HG03520 (cell line): Measurements from ENCODE around the gene ZNF423.

Experiments used
- ATAC-seq: cut with Tn5 transposase; IDR thresholded peaks from one replicate; pipeline ENCODE4 v1.9.1; 2021; ENCODE audit warnings: mild to moderate bottlenecking, moderate library complexity; ENCODE audit not compliant: unreplicated experiment

Gene ZNF423

GRCh38 chr16:49756775-49757558, 98.9 kb downstream of the ZNF423 start:
- no peak for ATAC-seq

GRCh38 chr16:49755716-49756505, 100.0 kb downstream of the ZNF423 start:
- no peak for ATAC-seq

GRCh38 chr16:49755313-49755620, 100.6 kb downstream of the ZNF423 start:
- ATAC-seq = no peak

GRCh38 chr16:49754495-49755312, 101.2 kb downstream of the ZNF423 start:
- ATAC-seq = no peak

GRCh38 chr16:49750341-49751000, 105.4 kb downstream of the ZNF423 start:
- no peak for ATAC-seq

- no peak for ATAC-seq
These were observed 106.1 kb downstream of the ZNF423 start for GRCh38 chr16:49749816-49750215.

GRCh38 chr16:49748322-49748721, 107.6 kb downstream of the ZNF423 start:
- no peak for ATAC-seq

- no peak for ATAC-seq
These were observed 108.3 kb downstream of the ZNF423 start for GRCh38 chr16:49747654-49748053.

GRCh38 chr16:49746545-49746944, 109.4 kb downstream of the ZNF423 start:
- ATAC-seq = no peak

GRCh38 chr16:49745311-49745747, 110.6 kb downstream of the ZNF423 start:
- ATAC-seq = no peak

GRCh38 chr16:49744244-49745220, 111.4 kb downstream of the ZNF423 start:
- ATAC-seq = no peak

GRCh38 chr16:49743658-49744057, 112.3 kb downstream of the ZNF423 start:
- ATAC-seq = no peak

- ATAC-seq = no peak
These were observed 112.8 kb downstream of the ZNF423 start for GRCh38 chr16:49743203-49743464.

GRCh38 chr16:49742428-49743202, 113.3 kb downstream of the ZNF423 start:
- ATAC-seq = no peak

- no peak for ATAC-seq
These were observed 115.7 kb downstream of the ZNF423 start for GRCh38 chr16:49740256-49740655.

GRCh38 chr16:49739381-49739780, 116.5 kb downstream of the ZNF423 start:
- ATAC-seq = no peak

GRCh38 chr16:49738832-49739231, 117.1 kb downstream of the ZNF423 start:
- ATAC-seq = no peak

- ATAC-seq = no peak
These were observed 117.9 kb downstream of the ZNF423 start for GRCh38 chr16:49738001-49738400.

GRCh38 chr16:49737541-49737940, 118.4 kb downstream of the ZNF423 start:
- ATAC-seq = no peak
